NCI-H1436 (cell line): ENCODE results near the gene SLC6A19.

Source experiments
- DNase-seq: peaks from one replicate; lab custom pipeline; 2025; lab: John Stamatoyannopoulos, UW

SLC6A19 gene

GRCh38 chr5:1244255-1244654, 42.9 kb downstream of the SLC6A19 start:
- no peak for DNase-seq

GRCh38 chr5:1244976-1245375, 43.6 kb downstream of the SLC6A19 start:
- no peak for DNase-seq

GRCh38 chr5:1245905-1246576, 44.6 kb downstream of the SLC6A19 start:
- no peak for DNase-seq

GRCh38 chr5:1246711-1247431, 45.5 kb downstream of the SLC6A19 start:
- no peak for DNase-seq

- no peak for DNase-seq
Observed at GRCh38 chr5:1247811-1248210, 46.4 kb downstream of the SLC6A19 start.

- DNase-seq = no peak
Observed at GRCh38 chr5:1249366-1250280, 48.2 kb downstream of the SLC6A19 start.

GRCh38 chr5:1251678-1252580, 50.5 kb downstream of the SLC6A19 start:
- no peak for DNase-seq

- no peak for DNase-seq
Observed at GRCh38 chr5:1252681-1253080, 51.3 kb downstream of the SLC6A19 start.

- no peak for DNase-seq
Observed at GRCh38 chr5:1253456-1254105, 52.2 kb downstream of the SLC6A19 start.

GRCh38 chr5:1254196-1254595, 52.8 kb downstream of the SLC6A19 start:
- DNase-seq = no peak

- DNase-seq = peak; percentile 11
Observed at GRCh38 chr5:1255081-1255561, 53.7 kb downstream of the SLC6A19 start.

GRCh38 chr5:1256776-1257175, 55.4 kb downstream of the SLC6A19 start:
- no peak for DNase-seq

GRCh38 chr5:1257363-1257762, 56.0 kb downstream of the SLC6A19 start:
- no peak for DNase-seq

GRCh38 chr5:1257841-1258240, 56.4 kb downstream of the SLC6A19 start:
- DNase-seq = no peak

GRCh38 chr5:1259806-1260480, 58.5 kb downstream of the SLC6A19 start:
- DNase-seq = no peak

GRCh38 chr5:1261643-1262042, 60.2 kb downstream of the SLC6A19 start:
- DNase-seq = no peak

GRCh38 chr5:1262381-1262780, 61.0 kb downstream of the SLC6A19 start:
- no peak for DNase-seq

GRCh38 chr5:1264211-1264610, 62.8 kb downstream of the SLC6A19 start:
- no peak for DNase-seq

GRCh38 chr5:1265026-1265425, 63.6 kb downstream of the SLC6A19 start:
- DNase-seq = no peak
